HCT116 (cell line): Measurements from ENCODE around the gene VSTM1. TPM values are rescaled to one million over a fixed set of nuclear protein-coding genes. Genes with fewer than 3 reads are reported as not detected.

ENCODE experiments used
- EGR1 ChIP-seq: IDR thresholded peaks from 2 replicates; pipeline ENCODE4 v1.6.1; 2012; ENCODE audit warnings: low read depth
- ELF1 ChIP-seq: IDR thresholded peaks from 2 replicates; pipeline ENCODE4 v1.6.1; 2012; ENCODE audit warnings: low read depth, borderline replicate concordance
- EZH2phosphoT487 ChIP-seq: fragments of 200-600 bp; IDR thresholded peaks from 2 replicates; pipeline ENCODE4 v1.6.1; 2018; ENCODE audit warnings: antibody characterized with exemption, borderline replicate concordance
- POLR2A ChIP-seq: IDR thresholded peaks from 2 replicates; pipeline ENCODE4 v1.7.0; 2011; ENCODE audit warnings: borderline replicate concordance; ENCODE audit not compliant: insufficient read depth, insufficient read length; ENCODE audit errors: extremely low read depth
- SP1 ChIP-seq: IDR thresholded peaks from 2 replicates; pipeline ENCODE4 v1.6.1; 2012; ENCODE audit warnings: low read depth
- YY1 ChIP-seq: IDR thresholded peaks from 2 replicates; pipeline ENCODE4 v1.6.1; 2011; ENCODE audit warnings: low read length, low read depth, moderate library complexity, mild to moderate bottlenecking; ENCODE audit not compliant: insufficient replicate concordance; ENCODE audit errors: extremely low read depth
- total RNA-seq: library from RNA; stranded (reverse); gene quantifications from one replicate; pipeline ENCODE4 v1.2.1, GENCODE V29; 2021; ENCODE audit not compliant: unreplicated experiment
- TF ChIP-seq, protein P1 (sequence below): IDR thresholded peaks from 2 replicates; pipeline ENCODE4 v1.6.1; 2012; ENCODE audit warnings: low read depth
- TF ChIP-seq, protein P2 (sequence below): IDR thresholded peaks from 2 replicates; pipeline ENCODE4 v1.6.1; 2011; ENCODE audit warnings: mild to moderate bottlenecking, low read length, moderate library complexity; ENCODE audit not compliant: insufficient replicate concordance; ENCODE audit errors: extremely low read depth
- TF ChIP-seq, protein P3 (sequence below): IDR thresholded peaks from 2 replicates; pipeline ENCODE4 v1.6.1; 2012

Gene VSTM1
- total RNA-seq, 1 experiment from 2014 or later: not detected

DNA sequence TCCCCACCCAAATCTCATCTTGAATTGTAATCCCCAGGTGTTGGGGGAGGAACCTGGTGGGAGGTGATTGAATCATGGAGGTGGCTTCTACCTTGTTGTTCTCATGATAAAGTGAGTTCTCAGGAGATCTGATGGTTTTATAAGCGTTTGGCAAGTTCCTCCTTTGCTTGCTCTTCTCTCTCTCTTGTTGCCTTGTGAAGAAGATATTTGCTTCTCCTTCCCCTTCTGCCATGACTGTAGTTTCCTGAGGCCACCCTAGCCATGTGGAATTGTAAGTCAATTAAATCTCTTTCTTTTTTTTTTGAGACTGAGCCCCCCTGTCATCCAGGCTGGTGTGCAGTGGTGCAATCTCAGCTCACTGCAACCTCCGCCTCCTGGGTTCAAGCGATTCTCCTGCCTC lies 34.4 kb downstream of the VSTM1 start (continued):
- TF ChIP-seq, protein P1, sequence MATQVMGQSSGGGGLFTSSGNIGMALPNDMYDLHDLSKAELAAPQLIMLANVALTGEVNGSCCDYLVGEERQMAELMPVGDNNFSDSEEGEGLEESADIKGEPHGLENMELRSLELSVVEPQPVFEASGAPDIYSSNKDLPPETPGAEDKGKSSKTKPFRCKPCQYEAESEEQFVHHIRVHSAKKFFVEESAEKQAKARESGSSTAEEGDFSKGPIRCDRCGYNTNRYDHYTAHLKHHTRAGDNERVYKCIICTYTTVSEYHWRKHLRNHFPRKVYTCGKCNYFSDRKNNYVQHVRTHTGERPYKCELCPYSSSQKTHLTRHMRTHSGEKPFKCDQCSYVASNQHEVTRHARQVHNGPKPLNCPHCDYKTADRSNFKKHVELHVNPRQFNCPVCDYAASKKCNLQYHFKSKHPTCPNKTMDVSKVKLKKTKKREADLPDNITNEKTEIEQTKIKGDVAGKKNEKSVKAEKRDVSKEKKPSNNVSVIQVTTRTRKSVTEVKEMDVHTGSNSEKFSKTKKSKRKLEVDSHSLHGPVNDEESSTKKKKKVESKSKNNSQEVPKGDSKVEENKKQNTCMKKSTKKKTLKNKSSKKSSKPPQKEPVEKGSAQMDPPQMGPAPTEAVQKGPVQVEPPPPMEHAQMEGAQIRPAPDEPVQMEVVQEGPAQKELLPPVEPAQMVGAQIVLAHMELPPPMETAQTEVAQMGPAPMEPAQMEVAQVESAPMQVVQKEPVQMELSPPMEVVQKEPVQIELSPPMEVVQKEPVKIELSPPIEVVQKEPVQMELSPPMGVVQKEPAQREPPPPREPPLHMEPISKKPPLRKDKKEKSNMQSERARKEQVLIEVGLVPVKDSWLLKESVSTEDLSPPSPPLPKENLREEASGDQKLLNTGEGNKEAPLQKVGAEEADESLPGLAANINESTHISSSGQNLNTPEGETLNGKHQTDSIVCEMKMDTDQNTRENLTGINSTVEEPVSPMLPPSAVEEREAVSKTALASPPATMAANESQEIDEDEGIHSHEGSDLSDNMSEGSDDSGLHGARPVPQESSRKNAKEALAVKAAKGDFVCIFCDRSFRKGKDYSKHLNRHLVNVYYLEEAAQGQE: no peak
- TF ChIP-seq ELF1 (no peak), EGR1 (no peak), SP1 (no peak), POLR2A (no peak), EZH2phosphoT487 (no peak), YY1 (no peak)
- TF ChIP-seq, protein P2, sequence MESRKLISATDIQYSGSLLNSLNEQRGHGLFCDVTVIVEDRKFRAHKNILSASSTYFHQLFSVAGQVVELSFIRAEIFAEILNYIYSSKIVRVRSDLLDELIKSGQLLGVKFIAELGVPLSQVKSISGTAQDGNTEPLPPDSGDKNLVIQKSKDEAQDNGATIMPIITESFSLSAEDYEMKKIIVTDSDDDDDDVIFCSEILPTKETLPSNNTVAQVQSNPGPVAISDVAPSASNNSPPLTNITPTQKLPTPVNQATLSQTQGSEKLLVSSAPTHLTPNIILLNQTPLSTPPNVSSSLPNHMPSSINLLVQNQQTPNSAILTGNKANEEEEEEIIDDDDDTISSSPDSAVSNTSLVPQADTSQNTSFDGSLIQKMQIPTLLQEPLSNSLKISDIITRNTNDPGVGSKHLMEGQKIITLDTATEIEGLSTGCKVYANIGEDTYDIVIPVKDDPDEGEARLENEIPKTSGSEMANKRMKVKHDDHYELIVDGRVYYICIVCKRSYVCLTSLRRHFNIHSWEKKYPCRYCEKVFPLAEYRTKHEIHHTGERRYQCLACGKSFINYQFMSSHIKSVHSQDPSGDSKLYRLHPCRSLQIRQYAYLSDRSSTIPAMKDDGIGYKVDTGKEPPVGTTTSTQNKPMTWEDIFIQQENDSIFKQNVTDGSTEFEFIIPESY: no peak
- TF ChIP-seq, protein P3, sequence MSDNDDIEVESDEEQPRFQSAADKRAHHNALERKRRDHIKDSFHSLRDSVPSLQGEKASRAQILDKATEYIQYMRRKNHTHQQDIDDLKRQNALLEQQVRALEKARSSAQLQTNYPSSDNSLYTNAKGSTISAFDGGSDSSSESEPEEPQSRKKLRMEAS: no peak
- TF ChIP-seq, all 23 proteins: peak for 0
